GM23248 (cell line): Measurements from ENCODE around the gene PRF1. TPM values are rescaled to one million over a fixed set of nuclear protein-coding genes. Genes with fewer than 3 reads are reported as not detected.

ENCODE experiments used
- DNase-seq: peaks from one replicate; pipeline ENCODE4 v3.0.0-alpha.2; 2015
- H2AFZ ChIP-seq: fragments of 200-600 bp; sonication (generic); 2 replicates; pipeline ENCODE4 v1.6.1; 2016; ENCODE audit warnings: antibody characterized with exemption
- H3F3A ChIP-seq: fragments of 200-600 bp; sonication (generic); 2 replicates; pipeline ENCODE4 v1.6.1; 2016; ENCODE audit warnings: mild to moderate bottlenecking, antibody characterized with exemption, mixed run types; ENCODE audit not compliant: insufficient read depth
- H3K27ac ChIP-seq: fragments of 200-600 bp; sonication (generic); 2 replicates; pipeline ENCODE4 v1.5.1; 2016; ENCODE audit warnings: mild to moderate bottlenecking
- H3K27me3 ChIP-seq: fragments of 200-600 bp; sonication (generic); replicated peaks from 2 replicates; pipeline ENCODE4 v1.6.1; 2016; ENCODE audit warnings: mild to moderate bottlenecking; ENCODE audit not compliant: insufficient read depth
- H3K36me3 ChIP-seq: fragments of 200-600 bp; sonication (generic); 2 replicates; pipeline ENCODE4 v1.6.1; 2016; ENCODE audit warnings: low read depth, mild to moderate bottlenecking
- H3K4me1 ChIP-seq: fragments of 200-600 bp; sonication (generic); 2 replicates; pipeline ENCODE4 v1.6.1; 2016; ENCODE audit warnings: mild to moderate bottlenecking; ENCODE audit not compliant: insufficient read depth
- H3K4me2 ChIP-seq: fragments of 200-600 bp; sonication (generic); one replicate; pipeline ENCODE4 v1.6.1; 2016; ENCODE audit warnings: mild to moderate bottlenecking; ENCODE audit not compliant: unreplicated experiment
- H3K4me3 ChIP-seq: fragments of 200-600 bp; sonication (generic); 2 replicates; pipeline ENCODE4 v1.5.1; 2016; ENCODE audit warnings: mild to moderate bottlenecking
- H3K79me2 ChIP-seq: fragments of 200-600 bp; sonication (generic); 2 replicates; pipeline ENCODE4 v1.6.1; 2016; ENCODE audit warnings: mild to moderate bottlenecking; ENCODE audit not compliant: insufficient read depth
- H3K9ac ChIP-seq: fragments of 200-600 bp; sonication (generic); 2 replicates; pipeline ENCODE4 v1.6.1; 2016; ENCODE audit warnings: mild to moderate bottlenecking
- H3K9me2 ChIP-seq: fragments of 200-600 bp; sonication (generic); 2 replicates; pipeline ENCODE4 v1.6.1; 2016; ENCODE audit warnings: mixed run types, mild to moderate bottlenecking, moderate library complexity; ENCODE audit not compliant: insufficient read depth
- H3K9me3 ChIP-seq: fragments of 200-600 bp; sonication (generic); one replicate; pipeline ENCODE4 v1.6.1; 2017; ENCODE audit warnings: low read depth
- H4K20me1 ChIP-seq: fragments of 200-600 bp; sonication (generic); 2 replicates; pipeline ENCODE4 v1.6.0; 2016; ENCODE audit not compliant: insufficient read depth
- EZH2 ChIP-seq: fragments of 200-600 bp; sonication (generic); IDR thresholded peaks from 2 replicates; pipeline ENCODE4 v1.6.1; 2018; ENCODE audit warnings: antibody characterized with exemption, mild to moderate bottlenecking; ENCODE audit not compliant: insufficient read depth, poor library complexity, severe bottlenecking
- EZH2phosphoT487 ChIP-seq: fragments of 200-600 bp; sonication (generic); IDR thresholded peaks from 2 replicates; pipeline ENCODE4 v1.6.1; 2018; ENCODE audit warnings: antibody characterized with exemption, moderate library complexity, mild to moderate bottlenecking, low read depth; ENCODE audit not compliant: insufficient read depth
- WGBS, 2 experiments: methylation state at CpG; one replicate each; pipeline ENCODE4 v1.1.6; 2015 to 2017; ENCODE audit warnings: low lambda C conversion rate in 2 of 2, low coverage in 1 of 2; ENCODE audit errors: missing lambda C conversion rate in 2 of 2; 5-methylcytosine and 5-hydroxymethylcytosine counted together
- in situ Hi-C: fragments of 300-500 bp; cut with MboI; formaldehyde crosslinking; loops from 2 replicates; pipeline ENCODE4 v1.15.0; 2020
- polyA plus RNA-seq: library from polyadenylated mRNA; unstranded; fragments of >200 nt; fragmentation: Nextera tagmentation; extraction: Ambion mirVana; gene quantifications from 2 replicates; pipeline ENCODE4 v1.2.1, GENCODE V29; 2016
- total RNA-seq: library from RNA; depleted of rRNA; stranded (reverse); fragments of >200 nt; shearing (Covaris generic); gene quantifications from 2 replicates; pipeline ENCODE4 v1.2.3, GENCODE V29; 2014

The PRF1 gene
- total and polyA plus RNA-seq, 2 experiments from 2014 or later = not detected

- Histone ChIP-seq H3K79me2 (no peaks in the 10 kb centered on the region), H3K4me2 (no peak overlapping the region), H3K9me3 (no peaks in the 10 kb centered on the region), H3K9ac (no peak overlapping the region), H3F3A (no peaks in the 10 kb centered on the region), H4K20me1 (no peaks in the 10 kb centered on the region), H3K27ac (no peak overlapping the region), H3K36me3 (no peaks in the 10 kb centered on the region), H3K9me2 (no peaks in the 10 kb centered on the region), H3K4me3 (no peak overlapping the region), H2AFZ (no peak overlapping the region), H3K4me1 (no peaks in the 10 kb centered on the region), H3K27me3 (no peaks in the 10 kb centered on the region)
- 86 to 98% methylated on average over 4 of the region's 4 CpGs for WGBS, 2 experiments
- no peak for DNase-seq
- TF ChIP-seq EZH2phosphoT487 = no peak
- TF ChIP-seq EZH2 = no peak
- in situ Hi-C loops = no loop called here
These were observed 2.8 kb downstream of the PRF1 start for GRCh38 chr10:70599791-70600190.

- Histone ChIP-seq H3K79me2 (no peaks in the 10 kb centered on the region), H3K9me3 (no peaks in the 10 kb centered on the region), H3K9ac (no peak overlapping the region), H3K4me3 (no peak overlapping the region), H3K36me3 (no peaks in the 10 kb centered on the region), H2AFZ (no peak overlapping the region), H3K27me3 (no peaks in the 10 kb centered on the region), H3K9me2 (no peaks in the 10 kb centered on the region), H4K20me1 (no peaks in the 10 kb centered on the region), H3K4me1 (no peaks in the 10 kb centered on the region), H3K27ac (no peak overlapping the region), H3K4me2 (no peak overlapping the region), H3F3A (no peaks in the 10 kb centered on the region)
- in situ Hi-C loops = no loop called here
- TF ChIP-seq EZH2 (no peak), EZH2phosphoT487 (no peak)
- WGBS, 2 experiments = 85 to 86% methylated on average over 8 of the region's 8 CpGs
- DNase-seq = no peak
These were observed 3.2 kb downstream of the PRF1 start for GRCh38 chr10:70599319-70599718.

DNA sequence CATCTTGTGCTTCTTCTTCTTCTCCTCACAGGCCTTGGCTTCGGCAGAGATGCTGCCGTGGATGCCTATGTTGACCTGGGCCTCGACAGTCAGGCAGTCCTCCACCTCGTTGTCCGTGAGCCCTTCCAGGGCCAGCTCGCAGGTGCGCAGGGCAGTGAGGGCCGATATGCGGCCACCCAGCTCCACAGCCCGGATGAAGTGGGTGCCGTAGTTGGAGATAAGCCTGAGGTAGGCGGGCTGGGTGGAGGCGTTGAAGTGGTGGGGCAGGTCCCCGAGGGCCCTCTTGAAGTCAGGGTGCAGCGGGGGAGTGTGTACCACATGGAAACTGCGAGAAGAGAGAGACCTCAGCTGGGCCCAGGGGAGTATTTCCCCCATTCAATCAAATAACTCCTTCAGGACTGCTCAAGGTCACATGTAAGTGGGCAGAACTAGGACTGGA, 3.7 kb downstream of the PRF1 start:
- Histone ChIP-seq H2AFZ (no peak overlapping the region), H3K4me1 (no peaks in the 10 kb centered on the region), H3K27me3 (no peaks in the 10 kb centered on the region), H3K27ac (no peak overlapping the region), H3K4me3 (no peak overlapping the region), H3K36me3 (no peaks in the 10 kb centered on the region), H4K20me1 (no peaks in the 10 kb centered on the region), H3K4me2 (no peak overlapping the region), H3F3A (no peaks in the 10 kb centered on the region), H3K9me3 (no peaks in the 10 kb centered on the region), H3K9ac (no peak overlapping the region), H3K79me2 (no peaks in the 10 kb centered on the region), H3K9me2 (no peaks in the 10 kb centered on the region)
- TF ChIP-seq EZH2phosphoT487 = no peak
- no peak for TF ChIP-seq EZH2
- DNase-seq = no peak
- in situ Hi-C loops = no loop called here
- 85% methylated on average over 14 to 16 of the region's 16 CpGs for WGBS, 2 experiments

DNA sequence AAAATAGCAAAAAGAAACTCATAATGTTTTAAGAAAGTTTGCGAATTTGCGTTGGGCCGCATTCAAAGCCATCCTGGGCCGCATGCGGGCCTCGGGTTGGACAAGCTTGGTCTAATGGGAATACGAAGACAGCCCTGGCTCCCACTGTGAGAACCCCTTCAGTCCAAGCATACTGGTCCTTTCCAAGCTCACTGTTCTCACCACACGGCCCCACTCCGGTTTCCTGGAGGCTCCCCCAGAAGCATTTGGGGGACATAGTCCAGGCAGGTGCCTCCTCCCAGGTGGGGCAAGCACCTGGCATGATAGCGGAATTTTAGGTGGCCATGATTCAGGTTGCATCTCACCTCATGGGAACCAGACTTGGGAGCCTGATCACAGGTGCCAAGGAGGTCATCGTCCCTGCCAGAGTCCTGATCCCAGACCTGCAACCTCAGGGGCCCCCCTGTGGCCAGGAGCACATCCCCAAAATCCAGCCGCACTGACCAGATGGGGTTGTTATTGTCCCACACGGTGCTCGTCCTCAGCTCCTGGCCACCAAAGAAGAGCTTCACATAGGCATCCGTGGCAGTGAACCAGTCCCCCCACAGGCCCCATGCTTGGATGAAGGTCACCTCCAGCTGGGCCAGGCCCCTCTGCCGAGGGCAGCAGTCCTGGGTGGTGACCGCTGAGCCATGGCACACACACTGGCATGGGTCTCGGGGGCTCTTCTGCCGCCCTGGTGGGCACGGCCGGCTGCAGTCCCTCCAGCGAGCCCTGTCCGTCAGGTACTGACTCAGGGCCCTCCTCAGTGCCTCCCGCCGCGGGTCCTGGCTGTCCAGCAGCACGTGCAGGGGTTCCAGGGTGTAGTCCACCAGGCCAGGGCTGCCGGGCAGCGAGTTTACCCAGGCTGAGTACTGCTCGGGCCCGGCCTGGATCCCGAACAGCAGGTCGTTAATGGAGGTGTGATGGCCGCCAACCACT, 4.4 kb downstream of the PRF1 start:
- H3K9me3 ChIP-seq = no peaks in the 10 kb centered on the region
- TF ChIP-seq EZH2 = no peak
- TF ChIP-seq EZH2phosphoT487 = no peak
- H3K9me2 ChIP-seq = no peaks in the 10 kb centered on the region
- H3K27ac ChIP-seq = no peak overlapping the region
- no peaks in the 10 kb centered on the region for H3K36me3 ChIP-seq
- no peaks in the 10 kb centered on the region for H3K79me2 ChIP-seq
- no peak overlapping the region for H3K4me2 ChIP-seq
- H3K9ac ChIP-seq = no peak overlapping the region
- H3K4me1 ChIP-seq = no peaks in the 10 kb centered on the region
- H4K20me1 ChIP-seq = no peaks in the 10 kb centered on the region
- H3K4me3 ChIP-seq = no peak overlapping the region
- in situ Hi-C loops = no loop called here
- no peak for DNase-seq
- no peaks in the 10 kb centered on the region for H3F3A ChIP-seq
- no peaks in the 10 kb centered on the region for H3K27me3 ChIP-seq
- WGBS, 2 experiments = 86% methylated on average over 26 to 33 of the region's 34 CpGs
- H2AFZ ChIP-seq = no peak overlapping the region
